Kidney (tissue), 14 donors: Measurements from ENCODE around the gene C12orf75. TPM values are rescaled to one million over a fixed set of nuclear protein-coding genes. Genes with fewer than 3 reads are reported as not detected.
"Not testable (repeated sequence)": the region's sequence is repeated elsewhere in the genome, so short reads cannot be mapped to it uniquely, and the experiment has no call there.

Source experiments
- DNase-seq, 5 donors: peaks; one replicate each; pipeline ENCODE4 v3.0.0-alpha.2; 2013 to 2020
- FAIRE-seq: peaks from 2 replicates; lab custom pipeline; 2012; peaks lifted over from hg19 to GRCh38; lab: Jason Lieb, UNC
- H3K27ac ChIP-seq, 2 donors: one replicate each; pipeline ENCODE4 v1.7.0; 2013; ENCODE audit warnings: low read depth in 2 of 2, low read length in 2 of 2, inconsistent platforms in 1 of 2
- H3K27me3 ChIP-seq: one replicate; pipeline ENCODE4 v1.7.1; 2013; ENCODE audit warnings: low read length, inconsistent platforms; ENCODE audit not compliant: control insufficient read depth, insufficient read depth
- H3K36me3 ChIP-seq, 3 donors: one replicate each; pipeline versions ENCODE4 v1.7.0 to v1.7.1; 2013; ENCODE audit warnings: low read length in 3 of 3, control low read depth in 1 of 3, inconsistent platforms in 1 of 3; ENCODE audit not compliant: insufficient read depth in 3 of 3, control insufficient read depth in 2 of 3
- H3K4me1 ChIP-seq, 3 donors: one replicate each; pipeline versions ENCODE4 v1.7.0 to v1.7.1; 2013; ENCODE audit warnings: low read length in 3 of 3, inconsistent platforms in 1 of 3, low read depth in 1 of 3; ENCODE audit not compliant: control insufficient read depth in 2 of 3, insufficient read depth in 2 of 3
- H3K4me3 ChIP-seq, 3 donors: one replicate each; pipeline versions ENCODE4 v1.7.0 to v1.8.1; 2013; ENCODE audit warnings: low read length in 3 of 3, control low read depth in 1 of 3, inconsistent platforms in 1 of 3
- H3K9ac ChIP-seq, 3 donors: one replicate each; pipeline versions ENCODE4 v1.7.0 to v1.7.1; 2013; ENCODE audit warnings: low read length in 3 of 3, control low read depth in 1 of 3, inconsistent platforms in 1 of 3
- H3K9me3 ChIP-seq, 3 donors: one replicate each; pipeline versions ENCODE4 v1.7.0 to v1.7.1; 2013; ENCODE audit warnings: low read length in 3 of 3, control low read depth in 1 of 3, inconsistent platforms in 1 of 3; ENCODE audit not compliant: control insufficient read depth in 2 of 3, insufficient read depth in 1 of 3
- CTCF ChIP-seq: IDR thresholded peaks from 3 replicates; pipeline ENCODE4 v1.5.1; 2012; ENCODE audit warnings: mild to moderate bottlenecking, moderate library complexity, borderline replicate concordance; ENCODE audit not compliant: insufficient read depth; ENCODE audit errors: extremely low read depth
- intact Hi-C: fragments of 100-400 bp; cut with DNase I; formaldehyde crosslinking; loops from one replicate; pipeline ENCODE4 v1.11.1; 2022
- polyA plus RNA-seq: library from polyadenylated mRNA; stranded (reverse); fragments of 350-450 nt; fragmentation: Illumina TruSeq; extraction: RNeasy Lipid Tissue Mini Kit (QIAGEN cat#74804); gene quantifications from one replicate; pipeline ENCODE4 v1.2.3, GENCODE V29; 2014; ENCODE audit warnings: low read depth, low replicate concordance; ENCODE audit not compliant: insufficient read depth
- total RNA-seq: library from RNA; stranded (reverse); fragmentation: NEBNext Ultra II Directional; extraction: Animal tissue kit (Norgen Biotek cat#: 25700); gene quantifications from one replicate; pipeline ENCODE4 v1.2.1, GENCODE V29; 2021
- donor health status: control.
- donor health status: control.
- donor health status: control.
- donor health status: control.
- donor health status: control.
- donor health status: DM: yes; HTN: yes; CAD: no.
- donor health status: Normal renal cell carcinoma (clear cell type).

The C12orf75 gene
- total and polyA plus RNA-seq, 2 donors from 2014 or later, result 107 to 127 TPM

- Histone ChIP-seq H3K9ac (peak overlapping the region in 1 of 3 donors; percentile 12), H3K36me3 (no peaks in the 10 kb centered on the region), H3K4me3 (peak overlapping the region; percentile 39 to 57 (median 47)), H3K27me3 (no peaks in the 10 kb centered on the region), H3K9me3 (no peaks in the 10 kb centered on the region), H3K4me1 (peaks cover 0 to 14% (median 6%) of the 10 kb centered on the region in 3 donors), H3K27ac (no peak overlapping the region)
- DNase-seq (no peak), FAIRE-seq (no peak)
- intact Hi-C loops, result no loop called here
- TF ChIP-seq CTCF, result no peak
Observed at GRCh38 chr12:105329926-105330282, 587 bp upstream of the C12orf75 start.

DNA sequence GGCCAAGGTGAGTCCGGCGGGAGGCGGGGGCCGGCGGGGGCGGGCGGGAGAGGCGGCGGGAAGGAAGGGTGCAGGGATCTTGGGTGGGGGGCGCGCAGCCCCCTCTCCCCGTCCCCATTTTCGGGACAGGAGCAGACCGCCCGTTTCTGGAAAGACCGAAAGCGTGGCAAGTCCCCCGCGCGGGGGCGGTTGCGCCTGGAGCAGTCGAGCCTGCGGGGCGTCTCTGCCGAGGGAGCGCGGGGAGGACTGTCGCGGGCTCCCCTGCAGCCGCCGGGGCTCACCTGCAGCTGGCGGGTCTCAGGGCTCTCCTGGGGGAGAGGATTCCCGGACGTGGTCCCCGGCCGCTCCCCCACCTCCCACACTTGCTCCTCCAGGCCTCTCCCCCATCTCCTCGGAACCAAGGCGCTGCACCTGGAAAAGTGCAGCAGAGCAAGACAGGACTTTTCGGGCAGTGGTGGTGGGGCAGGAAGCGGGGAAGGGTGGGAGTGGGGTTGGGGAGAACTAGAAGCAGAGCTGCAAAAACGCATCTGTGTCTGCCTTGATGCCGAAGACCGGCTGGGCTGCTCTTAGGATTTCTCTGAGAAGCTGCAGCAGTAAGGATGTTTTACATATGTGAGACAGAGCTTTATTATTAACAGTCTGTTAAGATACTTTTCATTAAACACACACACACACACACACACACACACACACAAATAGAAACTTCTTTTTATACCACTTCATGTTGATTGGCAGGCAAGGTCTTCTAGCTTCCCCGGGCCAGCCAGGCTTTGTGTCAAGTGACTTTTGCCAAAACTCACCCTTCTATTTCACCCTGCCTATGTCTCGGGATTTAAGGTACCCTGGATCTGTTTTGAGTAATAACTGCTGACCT is 677 bp downstream of the C12orf75 start:
- H3K4me1 ChIP-seq, result peaks cover 0 to 11% (median 6%) of the 10 kb centered on the region in 3 donors
- H3K27me3 ChIP-seq, result no peaks in the 10 kb centered on the region
- DNase-seq (peak; percentile 59 to 74 (median 72)), FAIRE-seq (no peak)
- peak overlapping the region in 1 of 3 donors; percentile 4 for H3K9ac ChIP-seq
- TF ChIP-seq CTCF, result no peak
- H3K9me3 ChIP-seq, result no peaks in the 10 kb centered on the region
- H3K27ac ChIP-seq, result peak overlapping the region in 1 of 2 donors; percentile 27
- H3K4me3 ChIP-seq, result peak overlapping the region; percentile 5 to 67 (median 36)
- intact Hi-C loops, result no loop called here
- no peaks in the 10 kb centered on the region for H3K36me3 ChIP-seq

DNA sequence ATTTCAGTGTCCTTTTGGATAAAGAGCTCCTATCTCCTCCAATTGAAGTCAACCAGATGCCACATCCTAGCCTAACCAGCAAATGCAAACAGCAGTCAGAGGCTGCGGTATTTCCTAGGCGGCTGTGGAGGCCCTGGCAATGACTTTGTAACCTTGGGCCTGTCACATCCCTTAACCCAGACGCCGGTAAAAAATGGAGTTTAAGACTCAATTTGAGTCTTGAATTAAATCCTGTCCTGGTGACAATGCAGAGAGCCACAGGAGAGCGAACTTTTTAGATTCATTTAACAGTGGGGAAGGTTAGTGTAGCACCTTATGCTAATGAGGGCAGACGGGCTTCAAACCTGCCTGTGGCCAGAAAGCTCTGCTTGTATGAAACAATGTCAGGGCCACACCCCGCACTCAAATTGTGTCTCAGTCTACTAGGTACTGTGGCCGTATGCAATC is 1.3 kb downstream of the C12orf75 start:
- FAIRE-seq (no peak), DNase-seq (peak in 1 of 5 donors; percentile 19)
- Histone ChIP-seq H3K9ac (no peak overlapping the region), H3K9me3 (no peaks in the 10 kb centered on the region), H3K27ac (peak overlapping the region in 1 of 2 donors; percentile 14), H3K4me1 (peaks cover 0 to 11% (median 6%) of the 10 kb centered on the region in 3 donors), H3K4me3 (peak overlapping the region; percentile 5 to 67 (median 36)), H3K27me3 (no peaks in the 10 kb centered on the region), H3K36me3 (no peaks in the 10 kb centered on the region)
- intact Hi-C loops, result no loop called here
- TF ChIP-seq CTCF, result no peak

- Histone ChIP-seq H3K27ac (peak overlapping the region in 1 of 2 donors; percentile 14), H3K4me1 (peaks cover 0 to 11% (median 6%) of the 10 kb centered on the region in 3 donors), H3K4me3 (peak overlapping the region in 2 of 3 donors; percentile 32 to 67)
- H3K9ac ChIP-seq, DNase-seq, H3K9me3 ChIP-seq, H3K27me3 ChIP-seq, FAIRE-seq, H3K36me3 ChIP-seq, intact Hi-C loops: not testable (repeated sequence)
Observed at GRCh38 chr12:105332286-105332685, 1.8 kb downstream of the C12orf75 start.
